Hypothalamus (tissue), 51 donors: ENCODE results near the gene FBXL13.
A peak's percentile ranks its signal among the peaks of the same experiment; 100 is the strongest.
"Not testable (repeated sequence)": the region's sequence is repeated elsewhere in the genome, so short reads cannot be mapped to it uniquely, and the experiment has no call there.

ENCODE experiments used
- DNase-seq, 51 donors: peaks; one replicate each; lab custom pipeline; 2025; lab: John Stamatoyannopoulos, UW

The FBXL13 gene

GRCh38 chr7:103074519-103075336, at the start of gene FBXL13, which contains the start of gene ARMC10:
TSS of gene FBXL13 (minus strand) at chr7:103074796.
TSS of gene ARMC10 (plus strand) at chr7:103075140. CDS start at chr7:103075273, 133 bp downstream.
- DNase-seq, result peak; percentile 46 to 98 (median 93)

- no peak for DNase-seq
Observed at GRCh38 chr7:103123529-103123928, 48.9 kb upstream of the FBXL13 start.

GRCh38 chr7:103121641-103122040, 47.0 kb upstream of the FBXL13 start:
- DNase-seq, result no peak

- no peak for DNase-seq
Observed at GRCh38 chr7:103120362-103120761, 45.8 kb upstream of the FBXL13 start.

GRCh38 chr7:103119791-103120291, 45.2 kb upstream of the FBXL13 start:
- DNase-seq, result no peak

- DNase-seq, result no peak
Observed at GRCh38 chr7:103117465-103117864, 42.9 kb upstream of the FBXL13 start.

GRCh38 chr7:103116991-103117390, 42.4 kb upstream of the FBXL13 start:
- DNase-seq, result peak in 10 of 51 donors; percentile 10 to 72 (median 28)

GRCh38 chr7:103116511-103116910, 41.9 kb upstream of the FBXL13 start:
- DNase-seq, result no peak

GRCh38 chr7:103115771-103116170, 41.2 kb upstream of the FBXL13 start:
- DNase-seq, result no peak

- peak in 2 of 51 donors; percentile 12 to 50 for DNase-seq
Observed at GRCh38 chr7:103114576-103115008, 40.0 kb upstream of the FBXL13 start.

GRCh38 chr7:103113164-103113563, 38.6 kb upstream of the FBXL13 start:
- DNase-seq, result no peak

- not testable (repeated sequence) for DNase-seq
Observed at GRCh38 chr7:103106703-103107070, 32.1 kb upstream of the FBXL13 start.

- no peak for DNase-seq
Observed at GRCh38 chr7:103106005-103106702, 31.6 kb upstream of the FBXL13 start.

GRCh38 chr7:103101543-103101942, 26.9 kb upstream of the FBXL13 start:
- DNase-seq, result no peak

GRCh38 chr7:103100348-103100747, 25.8 kb upstream of the FBXL13 start:
- DNase-seq, result no peak

- DNase-seq, result no peak
Observed at GRCh38 chr7:103097041-103097440, 22.4 kb upstream of the FBXL13 start.

- DNase-seq, result not testable (repeated sequence)
Observed at GRCh38 chr7:103095558-103095957, 21.0 kb upstream of the FBXL13 start.

- peak in 1 of 51 donors; percentile 35 for DNase-seq
Observed at GRCh38 chr7:103094102-103094501, 19.5 kb upstream of the FBXL13 start.

- no peak for DNase-seq
Observed at GRCh38 chr7:103093429-103093828, 18.8 kb upstream of the FBXL13 start.

- not testable (repeated sequence) for DNase-seq
Observed at GRCh38 chr7:103092321-103092720, 17.7 kb upstream of the FBXL13 start.

GRCh38 chr7:103083210-103083609, 8.6 kb upstream of the FBXL13 start:
- no peak for DNase-seq

GRCh38 chr7:103082497-103082896, 7.9 kb upstream of the FBXL13 start:
- DNase-seq, result no peak
